CD4-positive, alpha-beta T cell (primary cell): ENCODE data around the gene TEKTIP1. TPM values are rescaled to one million over a fixed set of nuclear protein-coding genes. Genes with fewer than 3 reads are reported as not detected.

ENCODE experiments used
- ATAC-seq: fragments of 200-7000 bp; cut with Tn5 transposase; one replicate; pipeline ENCODE4 v1.10.0; 2022; ENCODE audit warnings: mild to moderate bottlenecking; ENCODE audit not compliant: poor library complexity
- CTCF ChIA-PET: fragments of 350-600 bp; sonication (Branson Sonifier 250); formaldehyde crosslinking; loops from one replicate; lab custom pipeline; 2021; ENCODE audit warnings: antibody characterized with exemption, inconsistent platforms; lab: Charles Lee
- POLR2A ChIA-PET: fragments of 350-600 bp; sonication (Branson Sonifier 250); formaldehyde crosslinking; loops from one replicate; lab custom pipeline; 2021; ENCODE audit warnings: antibody characterized with exemption, inconsistent platforms; lab: Charles Lee
- DNase-seq, 14 experiments: peaks; one replicate each; pipeline ENCODE4 v3.0.0-alpha.2; 2013 to 2020; ENCODE audit warnings: mixed read lengths in 2 of 14
- H3K27ac ChIP-seq, 2 donors: one replicate each; pipeline versions ENCODE4 v1.5.1 to v1.7.0; 2013; ENCODE audit warnings: low read length in 2 of 2, low read depth in 1 of 2, mild to moderate bottlenecking in 1 of 2
- H3K27me3 ChIP-seq, 2 experiments: 1 replicate in 1 of 2; 2 replicates in 1 of 2; pipeline versions ENCODE4 v1.6.1 to v1.7.0; 2013; ENCODE audit warnings: low read length in 2 of 2, control low read depth in 1 of 2, mild to moderate bottlenecking in 1 of 2, moderate library complexity in 1 of 2; ENCODE audit not compliant: insufficient read depth in 2 of 2, control insufficient read depth in 1 of 2
- H3K36me3 ChIP-seq: one replicate; pipeline ENCODE4 v1.6.1; 2013; ENCODE audit warnings: low read length, control low read depth; ENCODE audit not compliant: insufficient read depth
- H3K4me1 ChIP-seq: one replicate; pipeline ENCODE4 v1.6.1; 2013; ENCODE audit warnings: low read length, control low read depth; ENCODE audit not compliant: insufficient read depth
- H3K4me3 ChIP-seq: one replicate; pipeline ENCODE4 v1.5.1; 2013; ENCODE audit warnings: mild to moderate bottlenecking, low read length, moderate library complexity
- H3K9me3 ChIP-seq, 2 experiments: 1 replicate in 1 of 2; 2 replicates in 1 of 2; pipeline versions ENCODE4 v1.6.1 to v1.7.0; 2013; ENCODE audit warnings: low read length in 2 of 2, mild to moderate bottlenecking in 2 of 2, control low read depth in 1 of 2, moderate library complexity in 1 of 2; ENCODE audit not compliant: control insufficient read depth in 1 of 2, insufficient read depth in 1 of 2
- H3K27ac Mint-ChIP-seq: one replicate; pipeline ENCODE4 v1.8.0; 2020; ENCODE audit warnings: mixed read lengths
- H3K27me3 Mint-ChIP-seq: one replicate; pipeline ENCODE4 v1.8.0; 2021; ENCODE audit warnings: mixed read lengths
- H3K36me3 Mint-ChIP-seq: one replicate; pipeline ENCODE4 v1.8.0; 2021; ENCODE audit warnings: low read depth, mixed read lengths
- H3K4me1 Mint-ChIP-seq: one replicate; pipeline ENCODE4 v1.8.0; 2021; ENCODE audit warnings: low read depth, mixed read lengths
- H3K4me3 Mint-ChIP-seq: one replicate; pipeline ENCODE4 v1.8.0; 2020; ENCODE audit warnings: mild to moderate bottlenecking, mixed read lengths
- H3K9me3 Mint-ChIP-seq: one replicate; pipeline ENCODE4 v1.8.0; 2020; ENCODE audit warnings: mixed read lengths
- CTCF ChIP-seq: fragments of 200-600 bp; IDR thresholded peaks from one replicate; pipeline ENCODE4 v1.8.0; 2022; ENCODE audit warnings: antibody characterized with exemption, mild to moderate bottlenecking
- intact Hi-C, 2 experiments: fragments of 100-400 bp; cut with DNase I in 1 of 2; cut with micrococcal nuclease in 1 of 2; formaldehyde crosslinking; loops; one replicate each; pipeline versions ENCODE4 v1.15.1 to v1.9.0; 2023 to 2025; cut with DNase I, micrococcal nuclease
- total RNA-seq, 174 experiments: library from RNA in 2 of 174; stranded (reverse) in 2 of 174; gene quantifications; one replicate each; pipeline ENCODE4 v1.2.3 and lab custom pipeline; 2021 to 2026

The TEKTIP1 gene
- total RNA-seq, 2 experiments from 2014 or later: 5.7 to 6.0 TPM

- Mint-ChIP-seq H3K27me3 (no peaks in the 10 kb centered on the region), H3K36me3 (no peaks in the 10 kb centered on the region), H3K9me3 (no peaks in the 10 kb centered on the region), H3K27ac (no peak within 1 kb of the TSS), H3K4me3 (peak within 1 kb of the TSS; percentile 60), H3K4me1 (no peaks in the 10 kb centered on the region)
- DNase-seq (peak in 2 of 14 experiments; percentile 8 to 39), ATAC-seq (peak; percentile 17)
- no peaks in the 10 kb centered on the region for H3K27me3 ChIP-seq
- peak within 1 kb of the TSS; percentile 54 for H3K4me3 ChIP-seq
- no peak within 1 kb of the TSS for H3K27ac ChIP-seq
- H3K4me1 ChIP-seq: peaks cover 11% of the 10 kb centered on the region
- TF ChIP-seq CTCF: no peak
- POLR2A ChIA-PET: interaction anchor here (1.7 to 1.8 kb wide), 2 partner anchors 21 to 28 kb away, joined by 8 to 9 read pairs; partner anchors contain the start of genes MFSD12 and TBXA2R
- CTCF ChIA-PET: interaction anchor here (1.0 to 1.7 kb wide), 2 partner anchors 29 to 40 kb away, joined by 4 to 6 read pairs; partner anchors contain the start of gene MFSD12
- no peaks in the 10 kb centered on the region for H3K36me3 ChIP-seq
- intact Hi-C loops: loop anchor here in 1 of 2 experiments (1.0 to 5.0 kb wide), 3 partner anchors 33 to 122 kb away; partner anchors contain the start of gene TJP3
- no peaks in the 10 kb centered on the region for H3K9me3 ChIP-seq
Measured at GRCh38 chr19:3585301-3586126, 46.5 kb downstream of the TEKTIP1 start, which contains the start of gene GIPC3. Gene GIPC3, plus strand, starts transcription at chr19:3585478. Its CDS starts 120 bp downstream, at chr19:3585598.

- no peaks in the 10 kb centered on the region for H3K27me3 Mint-ChIP-seq
- CTCF ChIA-PET: interaction anchor here (1.0 to 1.7 kb wide), 2 partner anchors 29 to 41 kb away, joined by 4 to 6 read pairs; partner anchors contain the start of gene MFSD12
Measured at GRCh38 chr19:3586127-3586626, 47.2 kb downstream of the TEKTIP1 start.

More at GRCh38 chr19:3586127-3586626, 47.2 kb downstream of the TEKTIP1 start:
- DNase-seq (peak in 12 of 14 experiments; percentile 24 to 72 (median 42)), ATAC-seq (peak; percentile 51)
- H3K27ac Mint-ChIP-seq: no peak overlapping the region
- peak overlapping the region; percentile 60 for H3K4me3 Mint-ChIP-seq
- POLR2A ChIA-PET: interaction anchor here (0.7 to 1.8 kb wide), 3 partner anchors 19 to 29 kb away, joined by 3 to 9 read pairs (median 8); partner anchors contain the start of genes MFSD12 and TBXA2R
- H3K4me3 ChIP-seq: peak overlapping the region; percentile 54
- TF ChIP-seq CTCF: peak; percentile 79
- H3K4me1 Mint-ChIP-seq: no peaks in the 10 kb centered on the region
- no peaks in the 10 kb centered on the region for H3K27me3 ChIP-seq
- H3K4me1 ChIP-seq: peaks cover 11% of the 10 kb centered on the region
- intact Hi-C loops: loop anchor here in 1 of 2 experiments (1.0 to 5.0 kb wide), 3 partner anchors 32 to 121 kb away; partner anchors contain the start of gene TJP3
- H3K9me3 Mint-ChIP-seq: no peaks in the 10 kb centered on the region
- no peaks in the 10 kb centered on the region for H3K36me3 ChIP-seq
- no peak overlapping the region for H3K27ac ChIP-seq
- H3K36me3 Mint-ChIP-seq: no peaks in the 10 kb centered on the region
- H3K9me3 ChIP-seq: no peaks in the 10 kb centered on the region
